ENCODE data around the gene MUC5B. TPM values are rescaled to one million over a fixed set of nuclear protein-coding genes. Genes with fewer than 3 reads are reported as not detected.

The MUC5B gene
- total and polyA plus RNA-seq, 9 donors: 0.02 to 35.3 (median 1.1) TPM; not detected in 1

- Histone ChIP-seq H3K36me3 (no peaks in the 10 kb centered on the region), H3K4me1 (ENCODE audit: insufficient read depth) (no peaks in the 10 kb centered on the region), H3K27ac (no peak overlapping the region), H3K9me3 (no peaks in the 10 kb centered on the region), H3K4me3 (no peak overlapping the region), H3K27me3 (no peaks in the 10 kb centered on the region)
- no peak for DNase-seq
- intact Hi-C loops (cut with DNase I): no loop called here
- 79 to 88% (median 80%) methylated on average over 8 of the region's 8 CpGs for WGBS, 3 donors
- TF ChIP-seq POLR2A (IDR thresholded peaks at IDR 0.05) (no peak), EP300 (IDR thresholded peaks at IDR 0.05) (no peak), CTCF (IDR thresholded peaks at IDR 0.05) (no peak)
Observed at GRCh38 chr11:1283906-1284305, 61.0 kb downstream of the MUC5B start.

GRCh38 chr11:1285316-1285744, 62.5 kb downstream of the MUC5B start:
- Histone ChIP-seq H3K9me3 (no peaks in the 10 kb centered on the region), H3K4me1 (ENCODE audit: insufficient read depth) (no peaks in the 10 kb centered on the region), H3K36me3 (no peaks in the 10 kb centered on the region), H3K4me3 (no peak overlapping the region), H3K27ac (no peak overlapping the region), H3K27me3 (no peaks in the 10 kb centered on the region)
- WGBS, 3 donors: 94% methylated on average over 22 to 23 of the region's 23 CpGs
- no peak for DNase-seq
- no peak for TF ChIP-seq EP300 (IDR thresholded peaks at IDR 0.05)
- TF ChIP-seq POLR2A (IDR thresholded peaks at IDR 0.05): no peak
- no peak for TF ChIP-seq CTCF (IDR thresholded peaks at IDR 0.05)
- intact Hi-C loops (cut with DNase I): no loop called here

GRCh38 chr11:1285876-1286275, 63.0 kb downstream of the MUC5B start:
- intact Hi-C loops (cut with DNase I): no loop called here
- no peaks in the 10 kb centered on the region for H3K4me1 ChIP-seq (ENCODE audit: insufficient read depth)
- H3K9me3 ChIP-seq: no peaks in the 10 kb centered on the region
- H3K36me3 ChIP-seq: no peaks in the 10 kb centered on the region
- H3K27ac ChIP-seq: no peak overlapping the region
- 90 to 93% (median 92%) methylated on average over 17 of the region's 17 CpGs for WGBS, 3 donors
- TF ChIP-seq CTCF (IDR thresholded peaks at IDR 0.05) (no peak), EP300 (IDR thresholded peaks at IDR 0.05) (no peak), POLR2A (IDR thresholded peaks at IDR 0.05) (no peak)
- H3K27me3 ChIP-seq: no peaks in the 10 kb centered on the region
- H3K4me3 ChIP-seq: no peak overlapping the region
- no peak for DNase-seq

- no peaks in the 10 kb centered on the region for H3K27me3 ChIP-seq
- TF ChIP-seq POLR2A (IDR thresholded peaks at IDR 0.05) (no peak), EP300 (IDR thresholded peaks at IDR 0.05) (no peak), CTCF (IDR thresholded peaks at IDR 0.05) (no peak)
- intact Hi-C loops (cut with DNase I): no loop called here
- no peaks in the 10 kb centered on the region for H3K4me1 ChIP-seq (ENCODE audit: insufficient read depth)
- no peaks in the 10 kb centered on the region for H3K36me3 ChIP-seq
- H3K9me3 ChIP-seq: no peaks in the 10 kb centered on the region
- peak in 1 of 5 donors; percentile 15 for DNase-seq
- 86 to 94% (median 92%) methylated on average over 8 to 9 of the region's 9 CpGs for WGBS, 3 donors
- H3K27ac ChIP-seq: no peak overlapping the region
- no peak overlapping the region for H3K4me3 ChIP-seq
Observed at GRCh38 chr11:1287928-1288327, 65.1 kb downstream of the MUC5B start.

Measured in ovary (tissue), 9 donors.